Measurements from ENCODE around the gene ALOX5. TPM values are rescaled to one million over a fixed set of nuclear protein-coding genes. Genes with fewer than 3 reads are reported as not detected.

Gene ALOX5
- total RNA-seq, 2 donors from 2014 or later = 42.5 to 63.0 TPM

DNA sequence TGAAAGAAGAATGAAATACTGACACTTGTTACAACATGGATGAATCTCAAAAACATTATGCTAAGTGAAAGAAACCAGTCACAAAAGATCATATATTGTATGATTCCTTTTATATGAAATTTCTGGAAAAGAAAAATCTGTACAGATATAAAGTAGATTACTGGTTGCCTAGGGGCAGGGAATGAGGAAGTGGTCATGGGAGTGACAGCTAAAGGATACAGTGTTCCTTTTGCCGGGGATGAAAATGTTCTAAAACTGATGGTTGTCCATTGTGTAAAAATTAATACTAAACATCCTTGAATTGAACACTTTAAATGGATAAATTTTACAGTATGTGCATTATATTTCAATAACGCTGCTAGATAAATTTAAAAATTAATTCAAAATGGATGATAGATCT, 25.1 kb downstream of the ALOX5 start:
- WGBS, 2 donors = 88 to 89% methylated on average over 2 of the region's 2 CpGs
- Histone ChIP-seq H3K36me3 (replicated peaks in 1 of 2; ENCODE audit: insufficient read depth in 1 of 2, low read depth in 2 of 2) (no peaks in the 10 kb centered on the region), H3K9me3 (no peaks in the 10 kb centered on the region), H3K27me3 (no peaks in the 10 kb centered on the region), H3K4me1 (no peaks in the 10 kb centered on the region), H3K4me3 (no peak overlapping the region), H3K27ac (no peak overlapping the region)
- DNase-seq = no peak
- intact Hi-C loops (cut with DNase I) = no loop called here
- TF ChIP-seq, protein P1, sequence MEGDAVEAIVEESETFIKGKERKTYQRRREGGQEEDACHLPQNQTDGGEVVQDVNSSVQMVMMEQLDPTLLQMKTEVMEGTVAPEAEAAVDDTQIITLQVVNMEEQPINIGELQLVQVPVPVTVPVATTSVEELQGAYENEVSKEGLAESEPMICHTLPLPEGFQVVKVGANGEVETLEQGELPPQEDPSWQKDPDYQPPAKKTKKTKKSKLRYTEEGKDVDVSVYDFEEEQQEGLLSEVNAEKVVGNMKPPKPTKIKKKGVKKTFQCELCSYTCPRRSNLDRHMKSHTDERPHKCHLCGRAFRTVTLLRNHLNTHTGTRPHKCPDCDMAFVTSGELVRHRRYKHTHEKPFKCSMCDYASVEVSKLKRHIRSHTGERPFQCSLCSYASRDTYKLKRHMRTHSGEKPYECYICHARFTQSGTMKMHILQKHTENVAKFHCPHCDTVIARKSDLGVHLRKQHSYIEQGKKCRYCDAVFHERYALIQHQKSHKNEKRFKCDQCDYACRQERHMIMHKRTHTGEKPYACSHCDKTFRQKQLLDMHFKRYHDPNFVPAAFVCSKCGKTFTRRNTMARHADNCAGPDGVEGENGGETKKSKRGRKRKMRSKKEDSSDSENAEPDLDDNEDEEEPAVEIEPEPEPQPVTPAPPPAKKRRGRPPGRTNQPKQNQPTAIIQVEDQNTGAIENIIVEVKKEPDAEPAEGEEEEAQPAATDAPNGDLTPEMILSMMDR (IDR thresholded peaks at IDR 0.05) = no peak
- no peak for TF ChIP-seq POLR2A (IDR thresholded peaks at IDR 0.05)
- ATAC-seq = no peak

DNA sequence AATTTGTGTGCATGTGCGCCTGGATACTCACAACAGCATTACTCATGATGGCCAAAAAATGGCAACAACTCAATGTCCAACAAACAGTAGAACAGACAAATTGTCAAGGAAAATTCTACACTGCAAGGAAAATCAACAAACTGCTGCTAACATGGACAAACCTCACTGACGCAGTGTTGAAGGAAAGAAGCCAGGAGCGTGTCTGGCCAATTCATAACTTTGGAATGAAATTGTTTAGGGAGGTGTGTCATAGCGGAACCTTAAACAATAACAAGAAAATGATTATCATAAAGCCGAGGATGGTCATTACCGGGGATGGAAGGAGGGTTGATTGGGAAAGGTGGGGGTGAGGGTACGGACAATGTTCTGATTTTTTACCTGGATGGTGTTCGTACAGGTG, 29.1 kb downstream of the ALOX5 start:
- Histone ChIP-seq H3K27ac (no peak overlapping the region), H3K4me1 (no peaks in the 10 kb centered on the region), H3K36me3 (replicated peaks in 1 of 2; ENCODE audit: insufficient read depth in 1 of 2, low read depth in 2 of 2) (no peaks in the 10 kb centered on the region), H3K4me3 (no peak overlapping the region), H3K9me3 (no peaks in the 10 kb centered on the region), H3K27me3 (no peaks in the 10 kb centered on the region)
- no peak for TF ChIP-seq POLR2A (IDR thresholded peaks at IDR 0.05)
- TF ChIP-seq, protein P1 (IDR thresholded peaks at IDR 0.05) = no peak
- WGBS, 2 donors = 89 to 93% methylated on average over 8 of the region's 8 CpGs
- DNase-seq = no peak
- intact Hi-C loops (cut with DNase I) = no loop called here
- ATAC-seq = no peak

DNA sequence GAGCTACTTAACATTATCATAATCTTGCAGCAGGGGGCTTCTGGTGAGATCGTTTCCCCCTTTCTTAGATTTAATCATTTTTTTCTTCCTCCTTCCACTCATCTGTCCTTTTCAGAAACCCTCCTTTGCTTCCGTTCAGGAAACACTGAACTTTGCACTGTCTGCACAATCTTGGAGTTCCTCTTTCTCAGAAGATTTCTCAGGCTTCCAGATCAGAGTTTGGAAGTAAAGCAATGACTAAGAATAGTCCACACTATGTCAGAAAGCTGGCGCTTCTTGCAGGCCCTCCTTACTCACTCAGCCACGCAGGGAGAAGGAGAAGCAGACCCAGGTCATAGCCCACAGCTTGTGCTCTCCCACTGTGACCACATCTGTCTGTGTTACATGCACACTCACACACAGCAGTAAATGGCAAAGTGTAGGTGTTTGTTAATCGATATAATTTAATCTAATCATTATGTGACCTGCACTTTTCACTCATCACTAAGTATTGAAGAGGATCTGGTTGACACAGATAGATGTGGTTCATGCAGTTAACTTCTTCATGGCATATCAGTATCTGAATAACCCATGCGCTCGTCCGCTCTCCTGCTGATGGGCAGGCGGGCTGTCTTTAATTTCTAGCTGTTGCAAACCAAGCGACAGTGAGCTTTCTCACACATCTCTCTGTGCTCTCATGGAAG, 30.2 kb downstream of the ALOX5 start:
- TF ChIP-seq, protein P1 (IDR thresholded peaks at IDR 0.05) = no peak
- no peak for TF ChIP-seq POLR2A (IDR thresholded peaks at IDR 0.05)
- H3K27me3 ChIP-seq = no peaks in the 10 kb centered on the region
- intact Hi-C loops (cut with DNase I) = no loop called here
- H3K27ac ChIP-seq = peak overlapping the region in 1 of 4 donors; percentile 62
- DNase-seq (peak in 1 of 4 donors; percentile 65), ATAC-seq (no peak)
- no peaks in the 10 kb centered on the region for H3K9me3 ChIP-seq
- H3K4me1 ChIP-seq = no peaks in the 10 kb centered on the region
- WGBS, 2 donors = 64 to 68% methylated on average over 9 to 10 of the region's 10 CpGs
- H3K4me3 ChIP-seq = no peak overlapping the region
- no peaks in the 10 kb centered on the region for H3K36me3 ChIP-seq (replicated peaks in 1 of 2; ENCODE audit: insufficient read depth in 1 of 2, low read depth in 2 of 2)

DNA sequence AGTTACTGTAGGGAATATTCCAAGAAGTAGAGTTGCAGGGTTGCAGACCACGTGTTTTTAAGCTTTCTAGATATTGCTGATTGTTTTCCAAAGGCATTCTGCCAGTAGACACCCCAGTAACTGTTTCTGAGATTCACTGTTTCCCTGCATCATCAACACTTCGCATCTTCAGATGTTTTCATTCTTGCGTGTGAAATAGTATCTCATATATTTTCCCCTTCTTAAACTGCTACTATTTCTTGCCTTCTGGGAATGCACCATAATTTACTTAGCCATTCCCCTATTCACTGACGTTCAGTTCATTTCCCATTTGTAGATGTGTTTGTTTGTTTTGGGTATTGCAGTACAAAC, 30.7 kb downstream of the ALOX5 start:
- Histone ChIP-seq H3K9me3 (no peaks in the 10 kb centered on the region), H3K27ac (peak overlapping the region in 1 of 4 donors; percentile 62), H3K27me3 (no peaks in the 10 kb centered on the region), H3K4me1 (peaks cover 2% of the 10 kb centered on the region), H3K36me3 (replicated peaks in 1 of 2; ENCODE audit: insufficient read depth in 1 of 2, low read depth in 2 of 2) (no peaks in the 10 kb centered on the region), H3K4me3 (no peak overlapping the region)
- WGBS, 2 donors = 51 to 53% methylated on average over 4 of the region's 4 CpGs
- ATAC-seq (no peak), DNase-seq (no peak)
- TF ChIP-seq, protein P1 (IDR thresholded peaks at IDR 0.05) = no peak
- TF ChIP-seq POLR2A (IDR thresholded peaks at IDR 0.05) = no peak
- intact Hi-C loops (cut with DNase I) = no loop called here

DNA sequence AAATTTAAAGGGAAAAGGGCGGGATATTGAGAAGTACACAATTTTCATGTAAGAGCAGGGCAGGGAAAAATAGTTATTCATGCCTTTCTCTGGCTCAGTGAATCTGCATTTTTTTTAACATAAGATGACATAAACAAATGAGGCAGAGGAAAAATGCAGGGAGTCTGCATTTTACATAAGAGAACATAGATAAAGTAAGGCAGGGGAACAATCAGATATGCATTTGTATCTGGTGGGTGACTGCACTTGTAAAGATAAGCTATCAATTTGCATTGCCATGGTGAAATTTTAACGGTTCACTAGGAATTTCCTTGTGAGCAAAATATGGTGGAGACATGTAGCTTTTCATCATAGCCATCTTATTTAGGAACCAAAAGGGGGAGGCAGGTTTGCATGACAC, 33.5 kb downstream of the ALOX5 start:
- Histone ChIP-seq H3K9me3 (no peaks in the 10 kb centered on the region), H3K27me3 (no peaks in the 10 kb centered on the region), H3K36me3 (replicated peaks in 1 of 2; ENCODE audit: insufficient read depth in 1 of 2, low read depth in 2 of 2) (no peaks in the 10 kb centered on the region), H3K4me3 (no peak overlapping the region), H3K27ac (no peak overlapping the region), H3K4me1 (peaks cover 4% of the 10 kb centered on the region)
- WGBS, 2 donors = 51 to 56% methylated on average over 2 of the region's 2 CpGs
- intact Hi-C loops (cut with DNase I) = no loop called here
- ATAC-seq (no peak), DNase-seq (no peak)
- TF ChIP-seq, protein P1 (IDR thresholded peaks at IDR 0.05) = no peak
- no peak for TF ChIP-seq POLR2A (IDR thresholded peaks at IDR 0.05)

Data from body of pancreas (tissue), 4 donors.